ENCODE results near the gene STX8.
A peak's percentile ranks its signal among the peaks of the same experiment; 100 is the strongest.
"Not testable (repeated sequence)": the region's sequence is repeated elsewhere in the genome, so short reads cannot be mapped to it uniquely, and the experiment has no call there.

Gene STX8

DNA sequence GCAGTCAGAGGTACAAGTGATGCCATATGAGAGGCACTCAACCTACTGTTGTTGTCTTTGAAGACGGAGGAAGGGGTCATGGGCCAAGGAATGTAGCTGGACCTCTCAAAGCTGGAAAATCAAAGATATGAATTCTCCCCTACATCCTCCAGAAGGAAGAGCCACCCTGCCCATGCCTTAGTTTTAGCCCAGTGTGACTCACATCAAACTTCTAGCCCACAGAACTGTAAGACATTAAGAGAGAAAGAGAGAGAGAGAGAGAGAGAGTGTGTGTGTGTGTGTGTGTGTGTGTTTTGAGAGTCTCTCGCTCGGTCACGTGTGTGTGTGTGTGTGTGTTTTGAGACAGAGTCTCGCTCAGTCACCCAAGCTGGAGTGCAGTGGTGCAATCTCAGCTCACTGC, 87.1 kb downstream of the STX8 start:
- no peak for DNase-seq

GRCh38 chr17:9487406-9487805, 88.2 kb downstream of the STX8 start:
- DNase-seq, result no peak

GRCh38 chr17:9484789-9485188, 90.8 kb downstream of the STX8 start:
- no peak for DNase-seq

GRCh38 chr17:9479964-9480363, 95.7 kb downstream of the STX8 start:
- no peak for DNase-seq

GRCh38 chr17:9478889-9479288, 96.7 kb downstream of the STX8 start:
- no peak for DNase-seq

DNA sequence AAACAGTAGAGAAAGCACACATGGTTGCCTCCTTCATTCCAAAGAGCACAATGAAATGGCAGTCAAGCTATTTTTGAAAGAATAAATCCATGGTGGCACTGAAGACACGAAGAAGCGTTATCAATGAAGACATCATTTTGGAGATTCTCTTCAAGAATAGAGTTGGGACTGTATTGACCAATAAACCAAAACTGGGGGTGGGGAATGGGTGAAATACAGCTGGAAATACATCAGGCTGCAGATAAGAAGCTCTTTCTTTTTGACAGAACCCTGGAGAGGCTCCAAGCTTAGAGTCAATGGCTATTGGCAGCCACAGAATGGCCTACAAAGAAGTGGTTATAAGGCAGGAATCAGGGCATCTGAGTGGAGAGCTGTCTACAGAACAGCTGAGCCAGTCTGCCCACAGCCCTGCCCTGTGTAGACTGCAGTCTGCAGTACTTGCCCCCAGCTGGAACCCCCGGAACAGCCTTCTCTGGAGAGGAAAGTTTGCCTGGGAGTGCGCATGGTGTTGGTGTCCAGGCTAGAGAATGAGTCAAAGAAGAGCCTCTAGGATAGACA, 100.4 kb downstream of the STX8 start:
- no peak for DNase-seq

- DNase-seq, result no peak
Measured at GRCh38 chr17:9473711-9474110, 101.9 kb downstream of the STX8 start.

DNA sequence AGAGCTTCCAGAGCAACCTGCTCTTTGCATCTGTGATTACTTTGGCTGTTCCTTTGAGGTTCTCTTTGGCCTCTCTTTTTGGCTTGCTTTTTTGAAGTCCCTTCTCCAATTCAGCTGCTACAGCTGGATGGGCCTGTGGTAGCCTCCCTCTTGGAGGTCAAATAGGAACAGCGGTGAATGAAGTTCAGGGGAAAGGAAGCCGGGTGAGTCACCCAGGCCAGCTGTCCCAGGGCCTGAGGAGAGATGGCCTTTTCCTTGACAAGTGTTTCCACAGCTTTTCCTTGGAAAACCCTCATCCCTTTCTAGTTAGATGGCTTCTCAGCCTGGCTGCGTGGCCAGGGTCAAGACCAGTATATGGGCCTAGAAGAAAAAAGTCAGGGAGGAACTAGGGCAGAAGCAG, 103.1 kb downstream of the STX8 start:
- no peak for DNase-seq

GRCh38 chr17:9472094-9472493, 103.5 kb downstream of the STX8 start:
- no peak for DNase-seq

DNA sequence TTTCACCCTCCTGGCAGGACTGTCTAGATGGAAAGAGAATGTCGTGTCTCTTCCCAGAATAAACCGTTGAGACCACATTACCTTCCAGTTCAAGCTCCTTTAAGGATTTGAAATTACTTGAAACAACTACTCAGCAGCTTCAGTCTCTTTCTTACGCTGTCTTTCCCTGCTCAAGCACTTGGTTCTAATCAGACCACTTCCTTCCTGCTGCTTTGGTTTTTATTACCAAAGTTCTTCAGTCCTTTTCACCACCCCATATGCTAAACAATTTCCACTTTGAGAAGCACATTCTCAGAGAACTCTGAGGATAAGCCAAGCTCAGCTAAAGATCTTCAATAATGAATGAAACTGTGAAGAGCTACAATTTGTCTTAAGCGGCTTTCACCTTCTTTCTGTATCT, 105.4 kb downstream of the STX8 start:
- DNase-seq, result peak; percentile 25

DNA sequence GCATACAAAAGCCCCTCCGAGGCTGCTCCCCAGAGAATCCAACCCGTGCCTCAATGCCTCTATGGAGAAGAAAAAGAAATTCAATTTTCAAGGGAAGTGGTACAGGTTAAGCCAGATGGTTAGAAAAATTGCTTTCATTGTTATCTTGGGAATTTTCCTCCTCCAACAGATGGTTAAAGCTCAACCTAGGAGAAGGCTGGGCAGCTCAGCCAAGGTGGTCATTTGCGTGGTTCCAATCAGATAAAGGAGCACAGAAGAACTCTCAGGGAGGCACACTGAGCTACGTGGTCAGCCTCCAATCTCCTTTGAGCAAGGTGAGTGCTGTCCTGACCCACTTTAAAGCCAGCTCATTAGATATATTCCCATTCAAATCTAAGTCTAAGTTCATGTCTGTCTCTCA, 106.7 kb downstream of the STX8 start:
- DNase-seq, result no peak

GRCh38 chr17:9468532-9468931, 107.1 kb downstream of the STX8 start:
- no peak for DNase-seq

- no peak for DNase-seq
Measured at GRCh38 chr17:9467518-9467917, 108.1 kb downstream of the STX8 start.

GRCh38 chr17:9465210-9465921, 110.3 kb downstream of the STX8 start:
- no peak for DNase-seq

GRCh38 chr17:9457005-9457404, 118.6 kb downstream of the STX8 start:
- DNase-seq, result no peak

DNA sequence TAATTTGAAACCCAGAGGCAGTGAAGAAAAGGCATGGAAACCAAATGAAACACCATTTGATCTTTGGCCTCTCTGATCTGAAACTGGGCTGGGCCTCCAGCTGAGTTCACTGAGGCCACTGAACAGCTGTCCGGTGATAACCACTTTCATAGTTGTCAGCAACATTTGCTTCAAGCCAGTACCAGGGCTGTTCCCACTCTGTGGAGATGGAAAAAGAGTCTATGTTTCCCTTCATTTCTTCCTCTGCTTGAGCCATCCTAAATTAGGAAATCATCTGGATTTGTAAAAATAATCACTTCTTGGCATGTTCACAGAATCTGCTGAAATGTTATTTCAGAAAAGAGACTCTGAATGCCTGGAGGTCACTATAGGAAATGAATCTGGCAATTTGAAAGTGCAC, 119.3 kb downstream of the STX8 start:
- DNase-seq, result no peak

DNA sequence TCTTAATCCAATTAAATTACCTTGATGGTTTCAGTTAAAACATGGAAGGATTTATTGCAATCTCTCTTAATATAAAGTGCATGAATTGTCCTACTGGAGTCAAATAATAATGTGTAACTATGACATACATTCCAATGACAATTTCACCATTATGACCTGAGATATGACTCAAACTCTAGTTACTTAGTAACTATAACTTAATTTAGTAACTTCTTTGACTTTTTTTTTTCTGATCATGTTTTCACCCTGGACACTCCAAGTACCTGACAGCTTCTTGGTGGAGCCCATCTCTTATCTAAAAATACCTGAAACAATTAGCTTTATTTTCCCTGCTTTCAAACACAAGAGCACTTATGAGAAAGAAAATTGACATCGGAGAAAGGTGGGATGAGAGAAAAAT, 123.7 kb downstream of the STX8 start:
- DNase-seq, result no peak

GRCh38 chr17:9447298-9447697, 128.3 kb downstream of the STX8 start:
- not testable (repeated sequence) for DNase-seq

GRCh38 chr17:9446528-9446927, 129.1 kb downstream of the STX8 start:
- DNase-seq, result no peak

- DNase-seq, result no peak
Measured at GRCh38 chr17:9445424-9445823, 130.2 kb downstream of the STX8 start.

DNA sequence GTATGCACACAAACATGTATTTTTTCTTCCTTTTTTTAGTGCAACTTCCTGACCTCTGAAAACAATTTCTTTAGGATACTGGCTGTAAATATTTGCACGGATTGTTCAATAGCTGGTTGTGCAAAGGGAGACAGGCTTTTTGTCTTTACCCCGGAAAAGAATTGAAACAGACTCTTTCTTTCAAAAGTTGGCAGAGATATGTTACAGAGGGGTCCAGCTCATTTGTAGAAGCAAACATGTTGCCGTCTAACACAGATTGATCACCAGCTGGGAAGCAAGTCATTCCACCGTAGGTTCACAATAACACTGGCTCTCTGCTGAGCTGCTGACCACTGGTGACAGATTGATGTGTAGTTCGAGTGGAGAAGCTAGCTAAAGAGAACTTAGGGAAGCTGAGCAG, 130.9 kb downstream of the STX8 start:
- no peak for DNase-seq

GRCh38 chr17:9443811-9444210, 131.8 kb downstream of the STX8 start:
- no peak for DNase-seq

GRCh38 chr17:9439851-9440250, 135.8 kb downstream of the STX8 start:
- no peak for DNase-seq

DNA sequence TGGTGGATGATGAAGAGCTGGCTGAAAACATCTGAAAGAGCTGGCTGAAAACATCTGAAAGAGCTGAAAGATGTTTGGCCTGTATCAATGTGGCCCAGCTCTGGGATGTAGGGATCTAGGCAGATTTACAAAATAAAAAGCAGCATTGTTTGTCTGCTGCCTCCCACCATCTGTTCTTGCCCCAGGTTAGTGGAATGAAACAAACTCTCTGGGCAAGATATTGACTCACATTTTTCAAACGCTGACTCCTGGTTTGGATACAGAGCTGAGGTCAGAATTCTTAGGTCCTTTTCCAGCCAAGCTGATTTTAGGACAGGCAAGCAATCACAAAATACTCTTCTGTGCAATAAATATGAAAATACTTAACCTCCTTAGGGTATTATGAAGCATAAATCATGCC, 139.0 kb downstream of the STX8 start:
- no peak for DNase-seq

DNA sequence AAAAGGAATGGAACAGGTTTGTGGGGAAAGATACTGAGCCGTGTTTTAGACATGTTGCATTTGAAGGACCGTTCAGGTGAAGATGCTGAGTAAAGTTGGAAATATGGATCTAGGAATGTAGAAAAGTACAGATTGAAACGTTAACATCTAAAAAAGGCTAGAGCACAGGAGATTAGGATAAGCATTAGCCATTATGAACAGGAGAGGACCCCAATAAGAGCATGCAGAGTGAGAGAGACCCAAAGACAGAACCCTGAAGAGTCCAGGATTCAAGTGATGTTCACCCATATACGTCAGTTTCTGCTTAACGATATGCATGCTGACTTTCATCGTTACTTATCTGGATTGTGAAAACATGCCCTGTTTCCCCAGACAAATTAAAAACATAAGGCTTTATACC, 140.5 kb downstream of the STX8 start:
- DNase-seq, result no peak
